Measurements from ENCODE around the gene PLA2G10.
"Not testable (repeated sequence)": the region's sequence is repeated elsewhere in the genome, so short reads cannot be mapped to it uniquely, and the experiment has no call there.

DNA sequence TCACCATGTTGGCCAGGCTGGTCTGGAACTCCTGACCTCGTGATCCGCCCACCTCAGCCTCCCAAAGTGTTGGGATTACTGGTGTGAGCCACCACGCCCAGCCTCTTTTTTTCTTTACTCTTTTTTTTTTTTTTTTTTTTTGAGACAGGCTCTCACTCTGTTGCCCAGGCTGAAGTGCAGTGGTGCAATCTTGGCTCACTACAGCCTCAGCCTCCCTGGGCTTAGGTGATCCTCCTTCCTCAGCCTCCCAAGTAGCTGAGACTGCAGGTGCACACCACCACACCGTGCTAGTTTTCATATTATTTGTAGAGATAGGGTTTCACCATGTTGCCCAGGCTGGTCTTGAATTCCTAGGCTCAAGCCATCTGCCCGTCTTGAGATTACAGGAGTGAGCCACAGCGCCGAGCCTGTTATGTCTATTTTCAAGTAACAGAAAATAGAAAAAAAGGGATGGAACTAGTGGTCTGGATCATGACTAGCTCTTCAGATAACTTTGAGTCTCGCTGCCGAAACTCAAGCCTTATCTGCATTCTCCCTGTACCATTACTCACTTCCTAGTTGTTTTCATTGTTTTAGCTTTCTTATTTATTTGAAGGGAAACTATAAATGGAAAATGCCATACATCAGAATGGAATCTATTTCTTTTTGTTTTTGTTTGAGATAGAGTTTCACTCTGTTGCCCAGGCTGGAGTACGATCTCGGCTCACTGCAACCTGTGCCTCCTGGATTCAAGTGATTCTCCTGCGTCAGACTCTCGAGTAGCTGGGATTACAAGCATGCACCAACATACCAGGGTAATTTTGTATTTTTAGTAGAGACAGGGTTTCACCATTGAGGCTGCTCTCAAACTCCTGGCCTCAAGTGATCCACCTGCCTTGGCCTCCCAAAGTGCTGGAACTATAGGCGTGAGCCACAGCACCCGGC is 8.0 kb downstream of the PLA2G10 start:
- not testable (repeated sequence) for TF ChIP-seq POLR2AphosphoS5 (IDR thresholded peaks at IDR 0.05; ENCODE audit: low read depth, low read length); TAF1 (IDR thresholded peaks at IDR 0.05; ENCODE audit: borderline replicate concordance, low read depth, low read length)

All from GM12892 (cell line).